ENCODE results near the gene RNF213.

Gene RNF213

DNA sequence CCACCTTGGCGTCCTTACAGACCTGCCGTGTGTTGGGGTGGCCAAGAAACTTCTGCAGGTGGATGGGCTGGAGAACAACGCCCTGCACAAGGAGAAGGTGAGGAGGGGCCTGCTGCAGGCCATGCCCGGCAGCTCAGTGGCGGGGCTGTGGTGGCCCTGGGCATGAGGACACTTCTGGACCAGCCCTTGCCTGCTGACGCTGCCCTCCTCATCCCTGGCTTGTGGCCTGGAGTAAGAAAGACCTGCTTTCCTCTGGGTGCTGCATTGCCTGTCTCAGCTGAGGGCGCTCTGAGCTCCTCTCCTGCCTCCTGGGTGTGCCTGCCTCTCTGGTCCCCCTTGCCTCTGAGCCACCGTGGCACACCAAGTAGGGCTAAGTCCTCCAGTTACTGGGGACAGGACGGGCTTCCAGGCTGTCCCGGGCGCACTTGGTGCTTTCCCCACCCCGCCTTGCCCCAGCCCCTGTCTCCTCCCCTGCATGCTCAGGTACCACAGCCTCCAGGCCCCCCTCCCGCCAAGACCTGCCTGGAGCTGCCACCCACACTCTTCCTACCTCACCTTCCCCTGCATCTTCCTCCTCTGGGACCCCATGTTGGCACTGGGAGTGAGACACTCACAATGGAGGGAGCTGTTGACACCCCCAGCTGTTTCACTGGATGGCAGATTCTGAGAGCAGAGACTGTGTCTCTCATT lies 163.0 kb downstream of the RNF213 start:
- no peak for DNase-seq

DNA sequence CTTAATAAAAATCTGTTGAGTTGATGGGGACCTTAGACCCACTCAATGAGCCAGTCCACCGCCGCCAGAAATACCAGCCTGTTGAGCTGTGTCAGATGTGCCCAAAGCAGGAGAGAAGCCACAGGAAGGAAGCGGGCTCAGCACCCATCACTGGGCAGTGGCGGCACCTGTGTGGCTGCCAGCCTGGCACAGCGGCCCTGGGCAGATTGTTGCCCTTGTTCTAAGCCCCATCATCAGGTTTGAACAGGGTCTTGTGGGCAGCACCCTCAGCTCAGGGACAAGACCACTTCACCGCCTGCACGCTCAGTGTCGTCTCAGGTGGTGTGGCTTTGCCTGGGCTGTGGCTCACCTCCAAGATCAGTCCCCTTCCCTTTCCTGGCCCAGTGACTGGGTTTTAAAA lies 163.6 kb downstream of the RNF213 start:
- DNase-seq: no peak

DNA sequence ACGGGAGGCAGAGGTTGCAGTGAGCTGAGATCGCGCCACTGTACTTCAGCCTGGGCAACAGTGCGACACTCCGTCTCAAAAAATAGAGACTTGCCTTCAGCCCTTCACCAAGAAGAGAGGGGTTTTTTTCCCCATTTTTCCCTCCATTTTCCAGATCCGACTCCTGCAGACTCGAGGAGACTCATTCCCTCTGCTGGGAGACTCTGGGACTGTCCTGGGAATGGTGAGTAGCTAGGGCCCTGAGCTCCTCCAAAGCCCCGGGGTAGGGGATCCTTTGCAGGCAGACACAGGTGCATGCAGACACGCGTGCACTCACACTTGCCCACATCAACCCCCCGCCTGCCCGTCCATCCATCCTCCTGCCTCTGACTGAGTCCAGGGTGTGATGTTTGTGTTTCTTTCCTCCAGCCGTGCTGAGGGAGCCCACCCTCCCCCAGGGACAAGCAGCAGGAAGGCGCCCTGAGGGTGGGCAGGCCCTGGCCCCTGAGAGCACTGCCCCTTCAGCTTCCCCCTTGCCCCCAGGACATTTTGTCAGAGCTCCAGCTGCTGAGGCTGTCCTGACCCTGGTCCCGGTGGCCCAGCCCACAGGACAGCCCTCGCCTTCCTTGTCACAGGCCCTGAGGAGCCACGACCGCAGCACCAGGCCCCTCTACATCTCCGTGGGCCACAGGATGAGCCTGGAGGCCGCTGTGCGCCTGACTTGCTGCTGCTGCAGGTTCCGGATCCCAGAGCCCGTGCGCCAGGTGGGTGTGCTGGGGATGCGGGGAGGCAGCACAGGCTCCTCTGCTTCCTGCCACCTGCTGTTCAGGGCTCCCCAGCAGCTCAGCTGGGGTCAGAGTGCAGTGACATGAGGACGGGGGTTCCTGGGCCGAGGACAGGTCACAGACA lies 164.5 kb downstream of the RNF213 start:
- no peak for DNase-seq

DNA sequence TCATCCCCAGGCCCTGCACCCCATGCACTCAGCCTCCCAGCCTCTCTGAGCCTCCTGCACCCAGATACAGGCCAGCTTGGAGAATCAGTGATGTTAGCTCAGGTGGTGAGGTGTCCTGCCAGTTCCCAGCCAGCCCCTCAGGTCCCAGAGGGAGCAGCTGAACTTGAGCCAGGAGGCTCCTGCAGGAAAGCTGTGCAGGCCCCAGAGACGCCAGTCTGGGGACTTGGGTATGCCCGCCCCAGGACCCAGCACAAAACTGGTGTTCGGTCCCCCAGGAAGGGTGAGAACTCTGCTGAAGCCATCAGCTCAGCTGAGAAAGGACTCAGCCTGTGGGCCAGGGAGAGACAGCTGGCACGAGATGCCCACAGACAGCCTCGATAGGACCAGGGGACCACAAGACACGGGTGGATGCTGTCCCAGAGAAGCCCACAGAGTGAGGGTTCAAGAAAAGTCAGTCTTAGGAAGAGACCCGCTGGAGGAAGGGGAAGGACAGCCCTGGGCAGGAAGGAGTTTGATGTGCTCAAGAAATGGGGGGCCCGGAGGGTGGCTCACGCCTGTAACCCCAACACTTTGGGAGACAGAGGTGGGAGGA lies 165.3 kb downstream of the RNF213 start:
- no peak for DNase-seq

DNA sequence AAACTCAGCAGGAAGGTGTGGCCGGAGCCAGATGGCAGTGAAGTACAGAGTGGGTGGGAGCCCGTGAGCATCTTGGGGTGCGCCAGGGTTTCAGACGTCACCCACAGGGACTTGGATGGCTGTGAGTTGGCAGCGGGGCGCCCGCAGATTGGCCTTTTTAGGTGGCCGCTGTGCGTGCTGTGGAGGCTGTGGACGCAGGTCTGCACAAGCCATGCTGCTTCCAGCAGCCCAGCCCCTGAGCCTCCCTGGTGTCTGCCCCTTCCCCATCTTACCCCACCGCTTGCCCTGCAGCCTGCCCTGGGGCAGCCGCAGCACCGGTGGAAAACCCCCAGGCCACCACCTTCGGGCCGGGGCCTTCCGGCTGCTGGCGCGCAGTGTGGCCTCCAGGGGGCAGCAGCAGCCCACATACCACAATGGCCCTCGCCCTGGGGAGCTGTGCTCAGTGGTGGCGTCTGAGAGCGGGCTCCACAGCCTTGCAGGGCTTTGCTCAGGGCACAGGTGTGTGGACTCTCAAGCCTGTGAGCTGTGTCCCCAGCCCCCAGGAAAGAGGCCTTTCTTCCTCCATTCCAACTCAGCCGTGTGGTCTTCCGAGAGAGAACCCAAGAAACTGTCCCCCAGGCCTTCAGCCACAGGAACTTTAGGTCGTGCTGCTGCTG lies 166.1 kb downstream of the RNF213 start:
- peak; percentile 92 for DNase-seq

DNA sequence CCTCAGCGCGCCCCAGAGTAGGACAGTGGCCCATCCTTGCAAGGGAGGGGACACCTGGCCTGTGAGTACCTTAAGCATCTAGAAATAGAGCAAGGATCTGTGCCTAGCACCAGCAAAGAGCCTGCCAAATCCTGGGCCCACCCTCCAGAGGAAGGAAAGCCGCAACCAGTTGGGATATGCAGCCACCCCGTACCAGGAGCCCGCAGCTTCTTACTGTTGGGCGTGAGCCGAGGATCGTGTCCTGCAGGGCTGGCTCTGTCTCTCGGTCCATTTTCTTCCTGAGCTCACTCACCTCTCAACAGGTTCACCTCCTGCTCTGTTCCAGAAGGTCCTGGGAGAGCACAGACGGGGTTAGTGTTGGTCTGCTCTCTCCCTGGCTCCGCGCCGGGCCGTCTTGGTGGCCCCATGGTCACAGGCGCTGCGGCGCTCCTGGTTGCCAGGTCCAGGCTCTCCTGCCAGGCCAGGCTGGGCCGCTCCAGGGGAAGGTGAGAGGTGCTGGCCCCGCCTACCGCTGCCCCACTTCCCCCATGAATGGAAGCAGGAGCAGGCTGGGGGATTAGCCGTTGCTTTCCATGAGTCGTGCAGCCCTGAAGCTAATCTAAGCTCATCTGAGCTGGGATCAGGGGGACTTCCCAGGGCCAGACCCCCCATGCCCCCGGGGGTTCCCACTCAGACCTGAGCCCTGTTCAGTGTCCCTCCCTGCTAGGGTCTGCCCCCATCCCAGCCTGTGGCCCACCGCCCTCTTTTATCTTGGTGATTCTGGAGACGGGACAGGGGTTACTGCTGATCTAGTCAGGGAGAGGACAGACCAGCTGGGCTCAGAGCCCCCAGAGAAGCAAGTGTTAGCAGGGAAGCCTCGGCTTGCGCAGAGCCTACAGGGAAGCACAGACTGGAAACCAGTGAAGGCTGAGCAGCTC lies 167.0 kb downstream of the RNF213 start:
- DNase-seq: no peak

DNA sequence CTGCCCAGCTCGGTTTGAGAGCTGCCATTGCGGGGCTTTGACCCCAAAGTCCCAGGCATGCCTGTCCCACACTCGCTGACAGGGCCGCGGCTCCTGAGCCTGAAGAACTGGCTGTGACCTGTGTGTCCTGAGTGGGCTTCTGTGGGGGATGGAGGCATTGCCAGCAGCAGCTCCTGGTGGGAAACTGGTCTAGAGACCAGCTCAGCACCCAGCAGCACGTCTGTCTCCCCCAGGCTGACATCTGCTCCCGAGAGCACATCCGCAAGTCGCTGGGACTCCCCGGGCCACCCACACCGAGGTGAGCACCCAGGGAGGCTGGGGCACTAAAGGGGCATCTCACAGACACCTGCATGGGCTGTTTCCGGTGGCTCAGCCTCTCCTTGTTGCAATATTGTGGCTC lies 167.7 kb downstream of the RNF213 start:
- DNase-seq: no peak

DNA sequence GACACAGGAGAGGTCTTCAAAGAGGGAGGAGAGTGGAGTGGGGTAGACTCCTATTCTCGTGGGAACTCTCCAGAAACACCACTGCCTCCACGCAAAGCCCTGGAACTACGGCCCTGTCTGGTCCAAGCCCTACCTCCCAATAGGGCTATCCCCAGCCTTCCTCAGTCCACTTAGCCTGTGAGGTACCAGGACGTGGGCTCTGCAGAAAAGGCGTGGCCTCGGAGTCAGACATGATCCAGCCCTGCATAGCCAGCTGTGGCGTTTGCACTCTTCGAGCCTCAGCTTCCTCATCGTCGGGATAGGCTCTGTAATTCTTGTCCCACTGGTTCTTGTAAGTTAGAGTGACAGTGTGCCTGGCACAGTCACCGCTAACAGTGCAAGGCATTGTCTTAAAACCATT lies 168.1 kb downstream of the RNF213 start:
- DNase-seq: no peak

DNA sequence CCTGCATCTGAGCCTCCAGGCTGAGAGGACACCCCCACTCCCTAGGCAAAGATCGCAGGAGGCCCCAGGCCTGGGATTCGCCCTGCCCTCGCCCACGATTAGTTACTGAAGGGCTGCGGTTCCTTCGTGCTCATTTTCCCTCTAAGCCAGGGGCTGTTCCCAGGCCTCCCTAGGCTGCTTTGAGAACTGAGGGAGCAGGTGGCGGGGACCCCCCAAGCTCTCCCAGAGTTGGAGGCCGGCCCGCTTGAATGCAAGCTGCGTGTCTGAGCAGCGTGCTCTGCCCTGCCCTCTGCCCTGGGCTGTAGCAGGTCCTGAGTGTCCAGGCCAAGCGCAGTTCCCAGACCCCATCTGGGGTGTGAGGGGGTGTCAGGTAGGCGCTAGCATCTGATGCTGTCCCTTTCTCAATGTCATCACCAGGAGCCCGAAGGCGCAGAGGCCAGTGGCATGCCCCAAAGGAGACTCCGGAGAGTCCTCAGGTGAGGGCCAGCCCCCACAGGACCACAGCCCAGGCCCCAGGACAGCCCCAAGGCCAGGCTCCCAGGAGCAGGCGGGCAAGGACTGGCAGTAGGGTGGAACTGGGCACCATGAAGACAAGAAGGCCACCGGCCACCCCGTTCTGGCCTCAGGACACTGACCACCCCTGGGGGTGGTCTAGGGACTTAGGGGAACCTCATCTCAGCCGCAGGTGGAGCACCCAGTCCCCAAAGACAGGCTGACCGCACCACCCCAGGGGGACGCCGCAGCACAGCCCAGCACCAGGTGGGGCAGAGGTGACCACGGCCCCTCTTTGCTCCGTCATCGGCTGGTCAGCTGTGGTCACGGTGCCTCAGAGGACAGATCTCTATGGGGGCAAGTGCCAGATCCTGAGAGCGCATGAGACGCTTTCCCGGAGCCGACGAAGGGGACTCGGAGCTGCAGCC lies 169.0 kb downstream of the RNF213 start:
- DNase-seq: no peak

DNA sequence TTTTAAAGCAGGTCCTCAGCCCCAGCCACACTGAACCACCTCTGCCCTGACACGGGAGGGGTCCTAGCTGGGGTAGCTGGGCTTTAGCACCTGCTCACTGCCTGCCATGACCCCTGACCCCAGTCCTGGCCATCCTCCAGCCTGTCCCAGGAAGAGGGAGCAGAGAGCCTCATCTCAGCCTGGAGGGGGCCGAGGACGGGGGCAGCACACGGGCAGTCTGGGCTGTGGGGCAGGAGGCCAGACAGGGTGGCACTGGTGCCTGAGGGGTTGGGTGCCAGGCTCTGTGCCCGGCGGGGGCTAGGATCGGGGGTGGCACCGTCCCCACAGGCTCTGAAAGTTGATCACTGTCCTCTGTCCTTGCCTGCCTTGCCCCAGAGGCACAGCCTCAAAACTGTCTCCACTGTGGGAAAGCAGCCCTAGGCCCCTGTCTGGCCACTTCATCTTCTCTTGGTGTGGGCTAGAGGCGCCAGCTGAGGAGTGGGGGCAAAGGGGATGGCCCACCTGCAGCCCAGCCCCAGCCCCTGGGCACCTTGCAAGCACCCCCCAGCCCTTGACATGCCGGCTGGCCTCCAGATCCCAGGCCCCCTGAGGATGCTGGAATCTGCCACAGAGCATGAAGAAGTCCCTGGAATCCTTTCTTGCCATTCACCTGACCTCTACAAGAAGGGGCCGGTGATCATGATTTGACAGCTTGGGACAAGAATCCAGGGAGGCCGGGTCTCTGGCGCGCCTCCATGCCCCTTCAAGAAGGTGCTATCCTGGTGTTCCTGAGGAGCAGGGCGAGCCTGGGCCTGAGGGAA lies 170.0 kb downstream of the RNF213 start:
- no peak for DNase-seq

DNA sequence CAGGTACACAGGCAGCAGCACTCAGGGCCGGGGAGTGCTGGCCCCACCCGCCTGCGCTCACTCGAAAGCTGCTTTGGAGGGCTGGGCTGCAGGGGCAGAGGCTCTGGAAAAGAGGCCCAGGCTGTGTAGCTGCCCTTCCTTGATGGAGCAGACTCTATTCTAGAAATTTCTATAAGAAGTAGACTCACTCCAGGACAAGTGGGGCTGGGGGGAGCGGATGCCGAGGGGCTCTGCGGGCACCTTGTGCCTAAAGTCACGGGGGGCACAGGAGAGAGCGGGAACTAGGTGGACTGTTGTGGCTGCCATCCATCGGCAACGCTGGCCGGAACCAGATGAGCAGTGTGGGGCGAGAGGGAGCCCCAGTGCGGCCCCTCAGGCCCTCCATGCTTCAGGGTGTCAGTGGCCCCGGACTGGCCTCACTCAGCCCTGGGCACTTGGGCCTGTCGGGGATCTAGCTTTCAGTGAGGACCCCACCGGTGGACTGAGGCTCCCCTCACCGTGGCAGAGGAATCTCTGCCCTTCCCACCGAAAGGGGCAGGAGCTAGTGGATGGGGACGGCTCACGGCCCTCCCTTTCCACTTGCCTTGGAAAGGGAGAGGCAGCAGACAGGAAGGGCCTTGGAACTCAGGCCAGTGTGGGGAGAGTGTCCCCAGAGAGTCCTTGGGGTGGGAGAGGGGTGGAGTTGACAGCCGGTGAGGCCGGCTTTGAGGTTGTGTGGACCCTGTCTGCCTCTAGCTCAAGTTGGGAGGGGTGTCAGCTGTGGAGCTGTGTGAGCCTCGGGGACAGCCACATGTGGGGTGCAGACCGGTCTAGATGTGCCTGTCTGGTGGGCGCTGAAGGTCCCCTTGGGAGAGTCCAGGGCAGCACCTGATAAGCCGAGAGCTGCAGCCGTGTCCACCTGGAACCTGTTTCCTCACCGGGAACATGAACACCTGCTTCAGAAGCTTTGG lies 170.9 kb downstream of the RNF213 start:
- no peak for DNase-seq

DNA sequence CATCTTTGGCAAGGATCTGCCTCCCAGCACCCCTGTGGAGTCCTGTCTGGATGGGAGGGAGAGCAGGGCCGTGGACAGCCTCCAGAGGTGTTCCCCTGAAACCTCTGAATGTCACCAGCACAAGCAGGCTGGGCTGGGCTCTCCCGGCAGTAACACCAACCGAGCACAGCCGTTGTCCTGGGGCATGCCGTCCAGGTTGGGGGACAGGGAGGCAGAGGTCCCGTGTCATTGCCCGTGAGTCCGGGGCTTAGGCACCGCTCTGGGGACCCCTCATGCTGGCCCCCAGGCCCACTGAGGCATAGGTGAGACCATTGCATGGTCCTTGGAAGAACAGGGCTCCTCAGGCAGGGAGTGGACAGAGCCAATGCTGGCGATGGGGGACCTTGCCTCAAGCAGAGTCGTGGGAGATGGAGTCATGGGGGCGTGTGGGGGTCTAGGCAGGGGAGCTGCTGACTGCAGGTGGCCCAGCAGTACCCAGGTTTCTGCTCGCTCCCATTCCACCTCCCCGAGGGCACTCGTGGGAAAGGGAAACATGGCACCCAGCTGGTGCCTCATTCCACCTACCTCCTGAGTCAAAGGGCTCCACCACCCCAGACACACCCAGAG lies 171.8 kb downstream of the RNF213 start:
- no peak for DNase-seq

DNA sequence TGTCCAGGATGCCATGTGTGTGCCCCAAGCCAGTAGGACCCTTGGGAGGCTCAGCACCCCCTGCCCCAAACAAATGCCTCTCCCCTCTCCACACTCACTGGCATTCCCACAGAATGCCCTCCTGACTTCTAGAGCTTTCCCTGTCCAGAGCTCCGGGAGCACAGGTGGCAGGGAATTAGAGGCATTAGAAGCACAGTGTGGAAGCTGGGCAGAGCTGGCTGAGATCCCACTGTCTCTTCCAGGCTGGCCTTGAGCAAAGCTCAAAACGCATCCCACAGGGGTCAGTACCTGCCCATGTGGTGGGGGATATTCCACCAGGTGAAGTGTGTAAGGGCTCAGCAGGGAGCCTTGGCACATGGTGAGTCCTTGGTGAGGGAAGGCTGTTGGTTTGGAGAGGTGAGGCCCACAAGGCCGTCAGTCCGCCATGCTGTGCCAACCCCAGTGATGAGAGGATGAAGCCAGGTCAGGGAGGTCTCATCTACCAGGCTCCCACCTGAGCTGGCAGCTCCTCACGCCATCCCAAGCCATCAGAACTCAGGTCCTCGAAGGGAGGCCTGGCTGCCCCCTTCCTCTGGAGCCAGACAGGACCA lies 172.4 kb downstream of the RNF213 start:
- no peak for DNase-seq

DNA sequence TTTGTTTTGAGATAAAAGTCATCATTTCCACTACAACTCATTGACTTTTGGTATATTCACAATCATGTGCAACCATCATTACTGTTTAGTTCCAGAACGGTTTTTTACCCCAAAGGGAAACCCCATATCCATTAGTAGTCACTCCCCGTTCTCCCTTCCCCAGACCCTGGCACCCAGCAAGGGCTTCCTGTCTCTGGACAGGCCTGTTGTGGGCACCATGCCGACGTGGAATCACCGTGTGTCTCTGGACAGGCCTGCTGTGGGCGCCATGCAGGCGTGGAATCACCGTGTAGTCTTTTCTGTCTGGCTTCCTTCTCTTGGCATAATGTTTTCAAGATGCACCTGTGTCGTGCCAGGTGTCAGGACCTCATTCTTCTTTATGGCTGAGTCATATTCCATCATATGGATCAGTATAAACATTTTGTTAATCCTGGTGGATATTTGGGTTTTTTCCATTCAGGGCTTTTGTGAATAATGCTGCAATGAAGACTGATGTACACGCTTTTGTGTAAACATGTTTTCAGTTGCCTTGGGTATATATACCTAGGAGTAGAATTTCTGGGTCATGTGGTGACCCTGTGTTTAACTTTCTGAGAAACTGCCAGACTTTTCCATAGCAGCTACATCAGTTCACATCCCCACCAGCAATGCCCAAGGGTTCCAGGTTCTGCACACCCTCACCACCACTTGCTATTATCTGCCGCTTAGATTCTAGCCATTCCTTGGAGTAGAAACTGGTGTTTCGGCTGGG lies 173.4 kb downstream of the RNF213 start:
- no peak for DNase-seq

DNA sequence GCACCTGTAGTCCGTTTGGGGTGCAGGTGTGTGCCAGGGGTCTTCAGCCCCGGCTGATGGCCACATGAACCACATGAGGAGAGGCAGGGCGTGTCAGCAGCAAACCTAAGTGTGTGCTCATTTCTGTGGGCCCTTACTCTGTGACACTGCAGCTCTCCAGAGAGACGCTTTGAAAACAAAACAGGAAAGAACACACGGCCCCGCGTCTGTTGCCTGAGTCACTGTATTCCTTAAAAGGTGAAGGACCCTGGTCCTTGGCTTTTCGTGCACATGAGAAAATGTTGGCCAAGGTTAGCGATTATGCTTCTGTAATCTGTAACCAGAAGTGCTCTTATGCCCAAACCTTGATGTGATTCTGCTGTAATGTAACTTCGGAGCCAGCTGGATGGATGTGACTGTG lies 176.9 kb downstream of the RNF213 start:
- no peak for DNase-seq

DNA sequence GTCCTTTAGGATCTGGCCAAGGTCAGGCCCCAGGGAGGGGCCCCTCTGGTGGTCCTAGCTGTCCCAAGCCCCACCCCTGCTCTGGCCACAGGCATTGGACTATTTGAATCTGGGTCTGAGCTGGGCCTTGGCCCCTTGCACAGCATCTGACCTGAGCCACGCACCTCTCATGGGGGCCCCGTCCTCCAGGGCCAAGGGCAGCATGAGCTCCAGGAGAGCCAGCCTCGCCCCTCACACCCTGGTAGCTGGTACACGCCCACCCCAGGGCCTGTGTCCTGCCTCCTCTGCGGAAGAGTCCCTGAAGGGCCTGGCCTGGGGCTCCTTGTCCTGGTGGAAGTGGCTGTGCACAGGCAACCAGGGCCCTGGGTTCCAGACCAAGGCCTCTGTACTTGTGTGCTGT lies 178.2 kb downstream of the RNF213 start:
- DNase-seq: no peak

DNA sequence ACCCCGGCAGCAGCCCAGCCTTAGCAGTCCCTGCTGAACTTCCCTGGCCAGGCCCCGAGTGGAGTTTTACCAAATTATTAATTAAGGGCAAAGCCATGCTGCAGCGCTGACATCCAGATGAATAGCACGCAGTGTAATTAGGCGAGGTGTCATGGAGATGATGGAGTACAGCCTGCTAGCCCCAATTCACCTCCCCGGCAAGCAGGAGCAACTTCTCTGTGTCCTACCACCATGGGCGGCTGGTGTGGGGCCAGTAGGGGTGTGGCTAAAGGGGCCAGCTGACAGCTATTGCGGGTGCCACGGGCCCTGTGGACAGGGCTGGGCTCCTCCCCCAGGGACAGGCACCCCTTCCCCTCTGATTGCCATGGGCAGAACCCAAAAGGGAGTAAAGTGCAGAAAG lies 178.8 kb downstream of the RNF213 start:
- DNase-seq: no peak
